HL-60 (cell line): ENCODE data around the gene NCOA3.

Experiments used
- DNase-seq, 2 experiments: peaks; one replicate each; pipeline ENCODE4 v3.0.0-alpha.2; 2010 to 2020; ENCODE audit warnings: low read depth in 1 of 2, low spot score in 1 of 2
- H3K27ac ChIP-seq: fragments of 250-450 bp; sonication (Bioruptor Pico); replicated peaks from 2 replicates; pipeline ENCODE4 v1.5.1; 2020; ENCODE audit warnings: mild to moderate bottlenecking, moderate library complexity
- H3K27me3 ChIP-seq: fragments of 250-450 bp; sonication (Bioruptor Pico); 2 replicates; pipeline ENCODE4 v1.5.1; 2021; ENCODE audit warnings: mild to moderate bottlenecking, moderate library complexity; ENCODE audit not compliant: insufficient read depth, poor library complexity, severe bottlenecking
- H3K4me3 ChIP-seq: replicated peaks from 2 replicates; pipeline ENCODE4 v1.5.1; 2011; ENCODE audit warnings: mild to moderate bottlenecking, control low read depth, low read length; ENCODE audit not compliant: insufficient read depth
- CTCF ChIP-seq: IDR thresholded peaks from one replicate; pipeline ENCODE4 v1.5.1; 2011; ENCODE audit warnings: low read length, control low read depth, inconsistent platforms; ENCODE audit not compliant: insufficient read depth
- GABPA ChIP-seq: IDR thresholded peaks from 2 replicates; pipeline ENCODE4 v1.6.1; 2012; ENCODE audit warnings: low read depth
- POLR2AphosphoS5 ChIP-seq: IDR thresholded peaks from 2 replicates; pipeline ENCODE4 v1.6.1; 2012; ENCODE audit warnings: low read depth
- REST ChIP-seq: IDR thresholded peaks from 2 replicates; pipeline ENCODE4 v1.6.1; 2012; ENCODE audit warnings: low read depth; ENCODE audit not compliant: insufficient replicate concordance
- SPI1 ChIP-seq: IDR thresholded peaks from 2 replicates; pipeline ENCODE4 v1.6.1; 2012; ENCODE audit warnings: low read depth, mild to moderate bottlenecking, borderline replicate concordance

NCOA3 gene

GRCh38 chr20:47700327-47700726, 198.6 kb downstream of the NCOA3 start:
- H3K27me3 ChIP-seq, result no peaks in the 10 kb centered on the region
- H3K27ac ChIP-seq, result no peak overlapping the region
- DNase-seq, result no peak
- H3K4me3 ChIP-seq, result no peak overlapping the region
- TF ChIP-seq CTCF, result no peak
- no peak for TF ChIP-seq REST
- TF ChIP-seq POLR2AphosphoS5, result no peak
- TF ChIP-seq GABPA, result no peak

GRCh38 chr20:47701612-47702011, 199.9 kb downstream of the NCOA3 start:
- no peaks in the 10 kb centered on the region for H3K27me3 ChIP-seq
- no peak overlapping the region for H3K27ac ChIP-seq
- no peak overlapping the region for H3K4me3 ChIP-seq
- no peak for DNase-seq
- TF ChIP-seq CTCF, result no peak

GRCh38 chr20:47703748-47704147, 202.1 kb downstream of the NCOA3 start:
- Histone ChIP-seq H3K4me3 (no peak overlapping the region), H3K27ac (no peak overlapping the region), H3K27me3 (no peaks in the 10 kb centered on the region)
- DNase-seq, result no peak
- TF ChIP-seq CTCF (no peak), GABPA (no peak), POLR2AphosphoS5 (no peak), SPI1 (no peak), REST (no peak)

GRCh38 chr20:47704746-47705496, 203.2 kb downstream of the NCOA3 start:
- TF ChIP-seq REST (no peak), GABPA (no peak), CTCF (no peak), POLR2AphosphoS5 (no peak), SPI1 (no peak)
- no peak for DNase-seq
- H3K4me3 ChIP-seq, result no peak overlapping the region
- H3K27me3 ChIP-seq, result no peaks in the 10 kb centered on the region
- no peak overlapping the region for H3K27ac ChIP-seq
